Stimulated activated CD4-positive, alpha-beta T cell treated with anti-CD3 and anti-CD28 coated beads, Interleukin-15, amount 100 ng/mL, for 48 hours (primary cell): ENCODE data around the gene SPATA16.
"Not testable (repeated sequence)": the region's sequence is repeated elsewhere in the genome, so short reads cannot be mapped to it uniquely, and the experiment has no call there.

Experiments
- DNase-seq, 2 donors: peaks; one replicate each; pipeline ENCODE4 v3.0.0-alpha.2; 2020; ENCODE audit warnings: low read depth in 2 of 2

Gene SPATA16, protein sequence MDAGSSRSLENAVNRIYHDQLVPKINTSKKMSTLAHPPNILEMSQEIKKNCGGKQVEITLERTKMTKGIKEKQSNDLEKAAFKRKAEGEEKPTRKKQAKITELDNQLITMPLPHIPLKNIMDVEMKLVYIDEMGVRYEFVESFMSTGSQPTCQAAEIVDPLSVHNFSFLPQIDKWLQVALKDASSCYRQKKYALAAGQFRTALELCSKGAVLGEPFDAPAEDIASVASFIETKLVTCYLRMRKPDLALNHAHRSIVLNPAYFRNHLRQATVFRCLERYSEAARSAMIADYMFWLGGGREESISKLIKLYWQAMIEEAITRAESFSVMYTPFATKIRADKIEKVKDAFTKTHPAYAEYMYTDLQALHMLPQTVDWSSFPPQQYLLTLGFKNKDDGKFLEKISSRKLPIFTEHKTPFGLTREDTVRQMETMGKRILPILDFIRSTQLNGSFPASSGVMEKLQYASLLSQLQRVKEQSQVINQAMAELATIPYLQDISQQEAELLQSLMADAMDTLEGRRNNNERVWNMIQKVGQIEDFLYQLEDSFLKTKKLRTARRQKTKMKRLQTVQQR

DNA sequence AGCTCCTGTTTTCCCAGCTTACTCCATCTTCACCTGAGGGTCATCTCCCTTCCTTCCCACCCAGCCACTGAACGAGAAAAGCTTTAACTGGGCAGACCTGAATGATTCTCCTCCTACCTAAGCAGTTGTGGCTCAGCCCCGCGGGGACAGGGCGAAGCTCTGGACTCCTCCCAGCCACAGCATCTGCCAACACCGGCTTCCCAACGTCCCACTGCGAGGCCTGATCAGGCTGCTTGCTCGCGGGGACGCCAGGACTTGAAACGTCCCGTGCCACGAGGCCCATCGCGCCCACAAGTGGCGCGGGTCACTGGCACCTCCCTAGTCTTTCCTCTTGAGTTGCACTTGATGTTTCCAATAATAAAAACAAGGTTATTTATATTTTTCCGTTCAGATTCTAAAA is at the start of gene SPATA16:
Gene SPATA16 (minus strand): TSS at position 250 of the 400 bp plus-strand sequence. CDS start 23,504 bp downstream, outside the sequence.
- DNase-seq: no peak

DNA sequence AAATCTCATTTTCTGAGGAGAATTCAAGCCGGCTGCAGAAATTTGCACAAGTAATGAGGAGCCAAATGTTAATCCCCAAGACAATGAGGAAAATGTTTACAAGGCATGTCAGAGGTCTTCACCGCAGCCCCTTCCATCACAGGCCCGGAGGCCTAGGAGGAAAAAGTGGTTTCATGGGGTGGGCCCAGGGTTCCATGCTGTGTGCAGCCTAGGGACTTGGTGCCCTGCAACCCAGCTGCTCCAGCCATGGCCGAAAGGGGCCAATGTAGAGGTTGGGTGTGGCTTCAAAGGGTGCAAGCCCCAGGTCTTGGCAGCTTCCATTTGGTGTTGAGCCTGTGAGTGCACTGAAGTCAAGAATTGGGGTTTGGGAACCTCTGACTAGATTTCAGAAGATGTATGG is 42.0 kb upstream of the SPATA16 start:
- not testable (repeated sequence) for DNase-seq

DNA sequence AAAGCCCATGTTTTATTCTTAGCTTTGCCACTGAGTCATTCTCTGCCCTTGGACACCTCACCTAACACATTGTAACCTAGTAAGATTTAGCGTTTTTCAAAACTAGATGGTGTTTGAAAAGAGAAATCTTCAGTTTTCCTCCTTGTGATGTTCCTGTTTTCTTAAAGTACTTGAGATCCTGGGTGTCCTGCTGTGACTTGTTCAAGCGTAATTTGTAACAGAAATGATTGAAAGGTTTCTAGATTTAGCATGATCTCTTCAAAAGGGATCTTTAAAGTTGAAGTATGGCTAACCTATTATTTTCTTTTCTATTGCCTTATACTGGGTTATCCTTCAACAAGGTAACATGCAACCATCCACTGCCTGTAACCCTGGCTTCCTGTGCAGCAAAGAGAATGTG is 32.6 kb upstream of the SPATA16 start:
- DNase-seq: no peak

DNA sequence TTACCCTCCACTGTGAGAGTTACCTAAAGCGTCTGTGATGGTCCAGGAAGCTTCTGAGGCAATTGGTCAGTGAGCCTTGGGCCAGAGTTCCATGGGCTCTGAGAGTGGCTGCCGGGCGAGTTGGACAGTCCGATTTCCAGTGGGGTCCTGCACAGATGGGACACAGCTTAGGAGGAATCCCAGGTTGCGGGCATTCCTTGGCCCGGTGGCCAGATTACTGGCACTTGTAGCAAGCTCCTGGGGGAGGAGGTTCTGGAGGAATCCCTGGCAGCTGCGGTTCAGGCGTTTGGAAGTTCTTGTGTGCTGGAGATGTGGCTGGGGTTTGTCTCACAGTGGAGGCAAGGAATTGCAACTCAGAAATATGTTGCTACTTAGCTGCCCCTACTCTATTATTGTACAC is 18.1 kb upstream of the SPATA16 start:
- not testable (repeated sequence) for DNase-seq

DNA sequence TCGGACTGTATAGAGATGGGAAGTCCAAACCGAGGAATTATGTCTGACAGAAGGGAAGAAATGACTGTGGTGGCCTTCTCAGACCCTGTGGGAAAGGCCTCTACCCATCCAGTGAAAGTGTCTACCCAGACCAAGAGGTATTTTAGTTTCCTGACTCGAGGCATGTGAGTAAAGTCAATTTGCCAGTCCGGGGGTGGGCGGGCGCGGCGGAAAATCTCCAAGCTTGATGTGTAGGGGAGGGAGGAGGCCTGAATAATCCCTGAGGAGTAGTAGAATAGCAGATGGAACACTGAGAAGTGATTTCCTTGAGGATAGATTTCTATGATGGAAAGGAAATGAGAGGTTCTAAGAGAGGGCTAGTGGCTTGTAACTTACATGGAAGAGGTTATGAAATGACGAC is 15.5 kb upstream of the SPATA16 start:
- not testable (repeated sequence) for DNase-seq

DNA sequence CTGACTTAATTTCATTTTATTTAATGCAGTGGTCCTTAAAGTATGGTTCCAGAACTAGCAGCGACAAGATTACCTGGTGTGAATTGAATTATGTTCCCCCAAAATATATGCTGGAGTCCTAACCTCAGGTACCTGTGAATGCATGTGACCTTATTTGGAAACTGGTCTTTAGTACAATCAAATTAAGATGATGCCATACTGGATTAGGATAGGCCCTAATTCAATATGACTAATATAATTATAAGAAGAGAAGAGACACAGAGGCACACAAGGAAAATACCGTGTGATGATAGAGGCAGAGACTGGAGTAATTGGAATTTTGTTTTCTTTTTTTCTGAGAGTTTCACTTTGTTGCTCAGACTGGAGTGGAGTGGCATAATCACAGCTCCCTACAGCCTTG is 12.6 kb upstream of the SPATA16 start:
- DNase-seq: no peak

DNA sequence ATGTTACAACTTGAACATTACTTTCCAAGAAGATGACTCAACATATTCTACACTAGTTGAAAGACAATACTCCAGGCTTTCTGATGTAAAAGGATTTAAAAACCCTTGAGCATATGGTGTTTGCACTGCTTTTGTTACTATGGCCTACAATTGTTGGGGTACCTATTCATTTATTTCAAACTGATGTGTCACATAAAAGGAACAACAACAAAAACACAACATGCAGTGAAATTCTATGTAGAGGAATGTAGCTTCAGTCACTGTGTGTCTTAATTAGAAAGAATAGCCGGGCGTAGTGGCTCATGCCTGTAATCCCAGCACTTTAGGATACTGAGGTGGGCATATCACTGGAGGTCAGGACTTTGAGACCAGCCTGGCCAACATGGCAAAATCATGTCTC is 1.6 kb downstream of the SPATA16 start:
- no peak for DNase-seq

DNA sequence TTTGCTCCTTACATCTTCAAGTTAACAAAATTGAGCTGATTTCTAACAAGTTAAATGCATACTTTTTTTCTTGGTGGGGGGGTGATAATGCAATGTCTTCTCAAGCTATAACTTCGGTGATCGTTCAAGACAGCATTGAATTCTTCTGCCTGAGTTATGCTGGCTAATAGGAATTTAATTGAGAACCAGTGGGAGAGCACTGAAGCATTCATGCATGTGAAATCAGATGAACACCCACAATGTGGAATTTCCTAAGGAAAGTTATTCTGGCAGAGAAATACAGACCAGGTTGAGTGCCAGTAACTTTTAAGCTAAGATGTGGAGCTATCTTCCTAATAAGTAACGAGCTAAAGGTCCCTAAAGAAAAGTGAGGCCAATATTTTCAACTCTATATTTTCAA is 3.0 kb downstream of the SPATA16 start:
- DNase-seq: no peak

DNA sequence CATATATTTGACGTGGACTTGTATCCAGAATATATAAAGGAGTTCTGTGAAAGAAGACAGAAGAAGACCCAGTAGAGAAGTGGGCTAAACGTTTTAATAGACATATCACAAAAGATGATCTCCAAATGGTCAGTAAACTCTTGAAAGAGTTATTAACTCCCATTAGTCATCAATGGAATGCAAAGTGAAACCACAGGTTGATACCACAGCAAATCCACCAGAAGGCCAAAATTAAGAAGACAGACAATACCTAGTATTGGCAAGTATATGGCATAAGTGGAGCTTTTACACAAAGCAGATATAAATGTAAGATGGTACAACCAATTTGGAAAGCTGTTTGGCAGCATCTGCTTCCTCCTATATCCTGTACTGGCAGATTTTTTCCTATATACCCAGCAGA is 6.0 kb downstream of the SPATA16 start:
- DNase-seq: no peak

DNA sequence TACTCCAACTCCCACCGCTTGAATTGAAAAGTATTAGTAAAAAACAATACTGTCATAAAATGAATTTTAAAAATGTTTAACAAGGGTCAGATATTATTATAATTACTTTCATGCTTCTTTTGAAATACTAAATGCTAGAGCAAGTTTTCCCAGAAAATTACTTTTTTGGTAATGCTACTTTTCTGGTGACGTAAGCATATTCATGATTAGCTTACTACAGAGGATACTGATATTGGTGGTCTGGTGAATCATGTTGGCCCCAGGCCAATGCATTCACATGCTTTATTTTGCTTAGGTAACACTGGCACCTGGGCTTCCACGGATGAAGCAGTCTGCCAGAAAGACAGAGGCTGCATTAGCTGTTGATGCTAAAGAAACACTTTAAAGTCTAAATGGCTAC is 12.4 kb downstream of the SPATA16 start:
- DNase-seq: no peak

DNA sequence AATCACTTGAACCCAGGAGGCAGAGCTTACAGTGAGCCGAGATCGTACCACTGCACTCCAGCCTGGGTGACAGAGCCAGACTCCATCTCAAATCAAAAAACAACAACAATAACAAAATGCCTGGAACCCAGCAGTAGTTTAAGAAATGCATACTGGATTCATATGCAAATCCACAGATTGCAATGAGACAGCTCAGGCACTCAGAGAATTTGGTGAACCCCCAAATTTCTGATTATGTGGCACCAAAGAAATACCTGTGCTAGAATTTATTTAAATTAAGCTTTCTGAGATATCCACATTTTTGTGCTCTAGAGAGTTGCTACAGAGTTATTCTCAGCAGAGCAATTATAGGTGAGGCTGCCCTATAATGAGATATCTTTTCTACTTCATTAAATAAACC is 29.7 kb downstream of the SPATA16 start:
- DNase-seq: no peak

DNA sequence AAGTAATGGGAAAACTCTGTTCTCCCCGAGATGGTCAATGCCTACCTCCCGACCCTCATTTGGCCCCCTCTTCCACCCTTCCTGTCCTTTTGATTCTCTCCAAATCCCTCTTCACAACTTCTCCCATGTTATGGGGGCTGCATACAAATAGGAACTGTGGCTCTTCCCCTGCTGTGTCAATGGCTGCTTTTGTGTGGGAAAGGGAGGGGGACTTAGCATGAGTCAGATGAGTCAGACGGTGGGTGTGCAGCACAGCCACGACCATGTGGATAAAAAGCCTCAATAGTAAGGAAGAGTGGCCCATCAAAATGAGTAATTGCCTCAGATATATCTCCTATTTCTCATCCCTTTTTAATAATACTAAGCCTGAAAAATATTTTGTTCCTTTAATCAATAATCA is 31.9 kb downstream of the SPATA16 start:
- no peak for DNase-seq

DNA sequence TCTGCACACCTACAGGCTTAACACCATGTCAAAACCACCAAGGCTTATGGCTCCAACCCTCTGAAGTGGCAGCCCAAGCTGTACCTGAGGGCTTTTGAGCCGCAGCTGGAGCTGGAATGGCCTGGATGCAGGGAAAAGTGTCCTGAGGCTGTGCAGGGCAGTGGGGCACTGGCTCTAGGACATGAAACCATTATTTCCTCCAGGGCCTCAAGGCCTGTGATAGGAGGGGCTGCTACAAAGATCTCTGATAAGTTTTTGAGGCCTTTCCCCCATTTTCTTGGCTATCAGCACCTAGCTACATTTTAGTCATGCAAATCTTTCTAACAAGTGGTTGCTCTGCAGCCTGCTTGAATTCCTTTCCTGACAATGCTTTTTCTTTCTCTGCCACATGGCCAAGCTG is 37.6 kb downstream of the SPATA16 start:
- no peak for DNase-seq

DNA sequence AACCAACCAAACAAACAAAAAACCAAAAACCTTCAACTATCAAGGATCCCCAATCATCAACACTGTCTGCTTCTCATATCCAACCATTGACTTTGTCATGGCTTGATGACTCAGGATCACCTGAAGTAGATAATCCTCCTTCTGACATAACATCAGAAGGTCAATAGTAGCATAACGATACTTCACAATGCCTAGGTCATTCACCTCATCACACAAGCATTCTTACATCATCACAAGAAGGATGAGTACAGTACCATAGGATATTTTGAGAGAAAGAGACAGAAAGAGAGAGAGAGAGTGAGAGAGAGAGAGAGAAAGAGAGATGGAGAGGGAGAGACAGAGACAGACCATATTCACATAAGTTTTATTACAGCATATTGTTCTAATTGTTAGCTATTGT is 42.1 kb downstream of the SPATA16 start:
- no peak for DNase-seq

DNA sequence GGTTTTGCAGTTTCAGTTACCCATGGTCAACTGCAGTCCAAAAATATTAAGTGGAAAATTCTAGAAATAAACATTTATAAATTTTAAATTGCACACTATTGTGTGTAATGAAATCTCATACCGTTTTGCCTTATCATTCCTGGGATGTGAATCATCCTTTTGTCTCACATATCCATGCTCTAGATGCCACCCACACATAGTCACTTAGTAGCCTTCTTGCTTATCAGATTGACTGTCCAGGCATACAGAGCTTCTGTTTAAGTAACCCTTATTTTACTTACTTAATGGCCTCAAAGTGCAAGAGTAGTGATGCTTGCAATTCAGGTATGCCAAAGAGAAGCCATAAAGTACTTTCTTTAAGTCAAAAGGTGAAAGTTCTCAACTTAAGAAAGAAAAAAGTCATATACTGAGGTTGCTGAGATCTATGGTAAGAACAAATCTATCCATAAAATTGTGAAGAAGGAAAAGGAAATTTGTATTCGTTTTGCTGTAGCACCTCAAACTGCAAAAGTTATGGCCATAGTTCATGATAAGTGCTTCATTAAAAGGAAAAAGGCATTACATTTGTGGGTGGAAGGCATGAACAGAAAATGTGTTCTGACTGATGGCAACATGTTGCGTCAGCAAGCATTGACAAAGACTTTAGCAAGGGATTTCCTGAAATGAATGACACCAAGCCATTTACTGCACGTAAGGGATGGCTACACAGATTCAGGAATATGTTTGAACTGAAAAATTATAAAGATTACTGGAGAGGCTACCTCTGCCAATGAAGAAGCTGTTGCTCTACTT is 43.8 kb downstream of the SPATA16 start:
- DNase-seq: no peak

DNA sequence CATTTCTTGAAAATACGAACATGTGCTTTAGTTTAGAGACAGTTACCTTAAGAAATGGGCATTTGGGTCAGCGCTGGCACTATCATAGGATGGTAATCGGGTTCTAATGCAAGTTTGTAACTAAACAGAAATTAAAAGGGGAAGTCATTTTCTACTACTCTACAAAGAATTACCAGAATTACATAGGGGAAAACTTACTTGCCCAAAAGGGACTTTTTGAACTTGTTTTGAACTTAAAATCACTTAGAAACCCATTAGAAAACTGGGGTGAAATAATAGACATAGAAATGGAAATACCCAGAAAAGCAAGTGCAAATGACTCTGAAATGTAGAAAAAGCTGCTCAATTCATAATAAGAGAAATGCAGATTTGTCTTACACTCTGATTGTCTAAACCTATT is 44.9 kb downstream of the SPATA16 start:
- DNase-seq: no peak

DNA sequence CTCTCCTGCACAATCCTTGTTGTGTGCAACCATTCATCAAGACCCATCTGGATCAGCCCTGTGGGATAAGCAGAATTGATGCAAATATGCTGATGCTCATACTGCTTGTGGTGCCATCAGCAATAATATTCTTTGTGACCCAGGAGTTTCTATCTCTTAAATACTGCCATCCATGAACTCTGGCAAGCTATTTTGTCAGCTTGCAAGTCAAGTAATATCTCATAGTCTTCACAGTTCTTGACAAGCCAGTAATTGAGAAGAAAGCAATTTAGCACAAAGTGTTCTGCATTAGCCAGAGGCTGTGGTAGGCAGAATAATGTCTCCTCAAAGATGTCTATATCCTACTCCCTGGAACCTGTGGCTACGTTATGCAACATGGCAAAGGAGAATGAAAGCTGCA is 49.0 kb downstream of the SPATA16 start:
- DNase-seq: no peak

DNA sequence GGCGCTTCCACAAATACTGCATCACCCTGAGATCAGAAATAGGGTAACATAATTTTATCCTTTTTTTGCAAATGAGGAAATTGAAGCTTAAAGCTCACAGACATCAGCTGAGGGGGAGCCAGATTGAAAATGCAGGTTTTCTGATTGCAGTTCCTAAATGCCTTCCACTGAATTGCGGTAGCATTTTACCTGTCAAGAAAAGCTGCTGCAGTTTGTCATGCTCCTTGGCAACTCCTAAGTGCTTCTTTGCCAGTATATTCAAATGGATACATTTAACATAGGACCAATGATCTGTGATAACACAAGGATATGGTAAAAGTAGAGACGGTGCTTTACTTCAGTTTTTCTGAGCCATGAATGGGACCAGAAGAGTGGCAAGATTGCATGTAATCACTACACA is 50.5 kb downstream of the SPATA16 start:
- no peak for DNase-seq

DNA sequence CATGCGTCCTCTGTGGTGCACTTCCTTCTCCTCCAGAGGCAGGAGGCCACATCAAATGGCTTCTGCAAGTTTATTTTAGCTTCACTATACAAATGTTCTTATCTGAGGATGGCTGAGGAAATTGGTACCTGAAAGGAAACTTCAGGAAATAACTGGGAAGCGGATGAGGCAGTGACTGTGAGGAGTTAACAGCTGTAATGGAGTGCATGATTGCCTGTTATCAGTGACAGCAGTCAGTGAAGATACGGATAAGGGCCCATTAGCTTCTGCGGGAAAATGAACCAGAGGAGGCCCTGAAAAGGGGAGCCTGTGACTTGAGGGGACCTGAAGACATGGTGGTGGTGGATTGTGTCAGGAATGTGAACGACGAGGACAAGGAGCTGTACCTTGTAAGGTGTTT is 51.8 kb downstream of the SPATA16 start:
- no peak for DNase-seq

DNA sequence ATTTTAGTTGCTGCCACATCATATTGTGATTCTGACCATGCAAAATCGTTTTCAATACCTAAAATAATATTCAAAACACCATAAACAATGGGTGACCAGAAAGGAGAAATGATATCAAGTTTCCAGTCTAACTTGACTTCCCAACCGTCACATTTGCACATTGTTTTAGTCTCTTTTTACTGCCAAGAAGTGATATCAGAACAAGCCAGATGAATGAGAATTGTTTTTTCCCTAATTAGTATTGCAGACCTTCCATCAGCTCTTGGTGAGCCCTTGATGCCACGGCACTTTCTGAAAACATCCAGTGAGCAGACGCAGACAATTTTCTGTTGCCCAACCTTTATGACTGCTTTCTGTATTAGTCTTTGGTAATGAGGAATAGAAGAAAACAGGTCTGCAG is 62.5 kb downstream of the SPATA16 start:
- DNase-seq: no peak

DNA sequence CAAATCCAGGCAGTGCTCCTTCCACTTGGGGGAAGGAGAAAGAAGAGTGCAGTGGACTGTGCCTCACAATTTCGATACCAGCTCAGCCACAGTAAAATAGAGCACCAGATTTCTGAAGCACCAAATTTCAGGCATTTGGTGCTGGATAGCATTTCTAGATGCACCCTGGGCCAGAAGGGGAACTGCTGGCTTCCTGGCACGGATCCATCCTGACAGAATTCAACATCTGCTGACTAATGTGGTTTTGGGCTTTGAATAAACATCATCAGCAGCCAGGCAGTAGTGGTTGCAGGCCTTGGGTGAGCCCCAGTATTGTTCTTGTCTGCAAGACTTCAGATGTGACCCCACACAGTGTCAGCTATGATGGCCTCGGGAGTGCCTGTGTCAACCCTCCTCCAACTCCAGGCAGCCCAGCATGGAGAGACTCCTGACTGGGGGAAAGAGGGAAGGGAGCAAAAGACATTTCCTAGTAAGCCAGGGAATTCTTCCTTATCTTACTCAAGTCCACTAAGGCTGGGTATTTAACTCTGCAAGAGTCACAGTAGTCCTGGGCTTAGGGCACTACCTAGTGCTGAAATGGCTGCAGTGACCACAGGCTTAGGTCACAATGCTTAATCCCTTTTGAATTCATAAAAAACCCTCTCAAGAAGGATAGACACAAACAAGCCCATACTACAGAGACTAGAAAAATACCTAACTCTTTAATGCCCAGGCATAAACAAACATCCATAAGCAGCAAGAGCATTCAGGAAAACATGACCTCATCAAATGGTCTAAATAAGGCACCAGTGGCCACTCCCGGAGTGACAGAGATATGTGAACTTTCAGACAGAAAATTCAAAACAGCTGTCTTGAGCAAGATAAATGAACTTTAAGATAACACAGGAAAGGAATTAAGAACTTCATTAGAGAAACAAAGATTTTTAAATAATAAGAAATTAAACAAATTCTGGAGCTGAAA is 74.7 kb downstream of the SPATA16 start:
- DNase-seq: no peak

DNA sequence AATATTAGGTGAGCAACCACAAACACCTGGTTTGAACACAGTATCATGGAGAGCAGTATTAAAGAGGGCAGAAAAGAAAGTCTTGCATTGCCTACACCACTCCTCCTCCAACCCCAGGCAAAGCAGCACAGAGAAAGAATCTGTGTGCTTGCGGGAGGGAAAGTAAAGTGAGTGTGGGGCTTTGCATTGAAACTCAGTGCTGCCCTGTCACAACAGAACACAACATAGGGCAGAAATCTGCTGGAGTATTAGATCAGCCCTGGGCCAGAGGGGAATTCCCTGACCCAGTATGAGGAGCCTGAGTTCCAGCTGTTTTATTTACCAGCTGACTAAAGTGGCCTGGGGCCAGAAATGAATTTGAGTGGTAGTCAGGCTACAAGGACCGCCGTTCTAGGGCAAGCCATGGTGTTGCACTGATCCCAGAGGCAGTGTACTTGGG is 75.5 kb downstream of the SPATA16 start:
- no peak for DNase-seq
